ENCODE results near the gene SLC26A6.

Gene SLC26A6

DNA sequence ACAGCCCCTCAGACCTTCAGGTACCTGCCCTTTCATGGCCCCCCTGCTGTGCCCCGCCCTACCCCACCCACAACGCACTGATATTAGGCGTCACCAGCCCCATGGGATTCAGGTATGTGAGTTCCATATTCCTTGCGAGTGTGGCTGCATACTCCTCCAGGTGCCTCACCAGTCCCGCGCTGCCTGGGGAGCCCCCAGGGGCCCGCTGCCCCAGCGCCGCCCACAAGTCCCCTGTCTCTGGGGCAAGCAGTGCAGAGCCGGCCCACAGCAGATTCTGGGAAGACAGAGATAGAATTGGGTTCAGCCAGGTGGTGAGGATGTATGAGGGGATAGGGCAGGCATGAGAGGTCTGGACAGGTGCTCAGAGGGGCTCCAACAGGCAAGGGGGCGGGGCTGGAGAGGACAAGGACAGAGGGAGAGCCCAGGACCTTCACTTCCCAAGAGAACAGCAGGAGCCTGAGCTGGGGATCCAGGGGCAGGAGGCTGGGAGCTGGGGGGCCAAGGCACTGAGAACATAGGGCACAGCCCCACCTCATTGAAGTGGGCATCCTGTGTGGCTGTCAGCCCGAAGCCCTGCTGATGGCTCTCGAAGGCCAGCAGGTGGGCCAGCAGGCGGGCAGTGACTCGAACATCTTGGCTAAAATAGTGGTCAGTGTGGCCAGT lies 13.1 kb upstream of the SLC26A6 start:
- H3K79me2 ChIP-seq: no peaks in the 10 kb centered on the region
- no peaks in the 10 kb centered on the region for H3K27me3 ChIP-seq (ENCODE audit: control insufficient read depth, insufficient read depth, low read length)
- H3K4me1 ChIP-seq: no peaks in the 10 kb centered on the region
- no peaks in the 10 kb centered on the region for H3K9me3 ChIP-seq (ENCODE audit: control insufficient read depth, low read length)
- TF ChIP-seq CTCF (IDR thresholded peaks at IDR 0.05): no peak
- no peak overlapping the region for H3K9ac ChIP-seq
- no peak overlapping the region for H2AFZ ChIP-seq
- H3K36me3 ChIP-seq (ENCODE audit: control insufficient read depth, insufficient read depth, low read length): no peaks in the 10 kb centered on the region
- H3K27ac ChIP-seq: no peak overlapping the region
- no peak overlapping the region for H3K4me3 ChIP-seq (ENCODE audit: low read depth, low read length)
- no peak overlapping the region for H3K4me2 ChIP-seq (ENCODE audit: low read length)

DNA sequence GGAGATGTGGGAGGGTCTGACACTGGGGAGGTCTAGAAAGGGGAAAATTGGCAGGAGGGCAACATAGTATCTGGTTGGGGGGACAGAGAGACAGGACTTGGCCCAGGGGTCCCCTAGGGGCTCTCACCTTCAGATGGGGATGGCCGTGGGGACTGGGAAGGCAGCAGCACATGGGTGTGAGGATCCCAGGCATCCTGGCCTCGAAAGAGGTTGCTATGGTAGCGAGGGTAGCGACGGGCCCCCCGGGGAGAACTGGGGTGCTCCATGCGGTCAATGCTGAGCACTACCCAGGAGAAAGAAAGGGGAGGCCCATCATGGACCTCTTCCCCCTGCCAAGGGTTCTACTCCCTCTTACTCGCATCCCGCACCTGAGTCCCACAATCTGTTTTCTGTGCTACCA lies 12.5 kb upstream of the SLC26A6 start:
- TF ChIP-seq CTCF (IDR thresholded peaks at IDR 0.05): no peak
- Histone ChIP-seq H3K79me2 (peaks cover 2% of the 10 kb centered on the region), H2AFZ (no peak overlapping the region), H3K27me3 (ENCODE audit: control insufficient read depth, insufficient read depth, low read length) (no peaks in the 10 kb centered on the region), H3K27ac (no peak overlapping the region), H3K9me3 (ENCODE audit: control insufficient read depth, low read length) (no peaks in the 10 kb centered on the region), H3K4me1 (no peaks in the 10 kb centered on the region), H3K4me3 (ENCODE audit: low read depth, low read length) (no peak overlapping the region), H3K4me2 (ENCODE audit: low read length) (no peak overlapping the region), H3K36me3 (ENCODE audit: control insufficient read depth, insufficient read depth, low read length) (no peaks in the 10 kb centered on the region), H3K9ac (no peak overlapping the region)

- Histone ChIP-seq H3K27me3 (ENCODE audit: control insufficient read depth, insufficient read depth, low read length) (no peaks in the 10 kb centered on the region), H3K9ac (no peak overlapping the region)
- no peak for TF ChIP-seq CTCF (IDR thresholded peaks at IDR 0.05)
Observed at GRCh38 chr3:48644898-48645760, 9.9 kb upstream of the SLC26A6 start.

GRCh38 chr3:48642605-48643004 lies 7.3 kb upstream of the SLC26A6 start:
- Histone ChIP-seq H3K79me2 (peaks cover 4% of the 10 kb centered on the region), H3K4me1 (no peaks in the 10 kb centered on the region), H3K27me3 (ENCODE audit: control insufficient read depth, insufficient read depth, low read length) (no peaks in the 10 kb centered on the region), H3K9me3 (ENCODE audit: control insufficient read depth, low read length) (no peaks in the 10 kb centered on the region), H3K4me2 (ENCODE audit: low read length) (no peak overlapping the region), H3K4me3 (ENCODE audit: low read depth, low read length) (no peak overlapping the region), H3K27ac (no peak overlapping the region), H3K36me3 (ENCODE audit: control insufficient read depth, insufficient read depth, low read length) (no peaks in the 10 kb centered on the region), H2AFZ (no peak overlapping the region), H3K9ac (no peak overlapping the region)
- no peak for TF ChIP-seq CTCF (IDR thresholded peaks at IDR 0.05)

More at GRCh38 chr3:48644898-48645760, 9.9 kb upstream of the SLC26A6 start:
- Histone ChIP-seq H3K9me3 (ENCODE audit: control insufficient read depth, low read length) (no peaks in the 10 kb centered on the region), H3K4me1 (no peaks in the 10 kb centered on the region), H3K27ac (no peak overlapping the region), H3K79me2 (peaks cover 2% of the 10 kb centered on the region), H3K4me3 (ENCODE audit: low read depth, low read length) (no peak overlapping the region), H3K4me2 (ENCODE audit: low read length) (no peak overlapping the region), H2AFZ (no peak overlapping the region), H3K36me3 (ENCODE audit: control insufficient read depth, insufficient read depth, low read length) (no peaks in the 10 kb centered on the region)

Data from parathyroid adenoma (tissue), 2 donors.